T47D (cell line): ENCODE measurements around the gene TNFRSF1B.
"Not testable (repeated sequence)": the region's sequence is repeated elsewhere in the genome, so short reads cannot be mapped to it uniquely, and the experiment has no call there.

Experiments used
- DNase-seq, 2 experiments: peaks; one replicate each; pipeline versions ENCODE4 v3.0.0 to v3.0.0-alpha.2; 2011 to 2012; ENCODE audit warnings: low read depth in 1 of 2, low spot score in 1 of 2
- JUND ChIP-seq: IDR thresholded peaks from 2 replicates; pipeline ENCODE4 v1.6.1; 2012; ENCODE audit warnings: low read depth
- in situ Hi-C: cut with HindIII; loops from 2 replicates; pipeline ENCODE4 v1.10.0; 2016; ENCODE audit warnings: low sequenced_read_pairs, low pct_unique_long_range_greater_than_20kb

TNFRSF1B gene

DNA sequence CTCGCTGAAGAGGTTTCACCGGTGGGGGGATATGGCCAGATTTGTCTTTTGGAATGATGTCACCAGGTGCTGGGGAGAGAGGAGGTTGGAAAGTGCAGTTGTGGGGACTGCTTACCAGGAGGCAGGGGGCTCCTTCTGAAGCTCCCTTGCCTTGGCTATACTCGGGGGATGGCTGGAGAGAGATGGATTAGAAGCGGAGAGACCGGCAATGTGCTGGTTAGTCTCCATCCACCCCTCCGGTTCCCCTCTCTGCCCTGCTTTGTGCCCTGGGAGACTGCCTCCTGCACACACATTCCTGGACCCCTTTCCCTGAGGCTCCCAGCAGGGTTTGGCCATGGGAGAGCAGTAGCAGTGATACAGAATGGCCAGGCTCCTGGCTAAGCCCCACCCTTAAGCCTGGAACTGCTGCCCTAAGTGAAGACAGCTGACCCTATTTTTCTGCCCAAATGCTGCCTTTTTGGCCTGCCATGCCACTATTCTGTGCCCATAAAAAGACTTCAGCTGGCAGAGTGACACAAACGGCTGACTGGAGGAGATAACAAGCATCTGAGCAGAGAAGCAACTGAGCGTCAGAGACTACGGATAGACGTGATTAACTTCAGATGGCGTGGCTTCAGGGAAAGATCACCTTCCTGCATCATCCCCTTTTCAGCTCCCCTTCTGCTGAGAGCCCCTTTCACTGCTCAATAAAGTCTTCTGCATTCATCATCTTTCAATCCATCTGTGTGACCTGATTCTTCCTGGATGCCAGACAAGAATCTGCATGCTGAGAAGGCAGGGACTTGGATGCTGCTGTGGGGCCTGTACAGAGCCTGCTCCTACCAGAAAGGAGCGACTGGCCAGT lies 48.5 kb downstream of the TNFRSF1B start:
- in situ Hi-C loops = no loop called here
- DNase-seq = no peak
- no peak for TF ChIP-seq JUND

DNA sequence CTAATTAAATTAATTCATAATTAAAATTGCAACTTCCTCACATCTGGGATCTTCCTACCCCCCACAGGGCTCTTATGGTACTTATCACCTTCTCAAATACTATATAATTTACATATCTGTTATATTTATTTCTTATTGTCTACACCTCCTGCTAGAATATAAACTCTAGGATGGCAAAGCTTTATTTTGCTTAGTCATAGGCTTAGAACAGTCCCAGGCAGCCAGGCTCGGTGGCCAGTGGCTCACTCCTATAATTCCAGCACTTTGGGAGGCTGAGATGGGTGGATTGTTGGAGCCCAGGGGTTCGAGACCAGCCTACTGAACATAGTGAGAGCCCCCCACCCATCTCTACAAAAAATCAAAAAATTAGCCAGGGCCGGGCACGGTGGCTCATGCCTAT lies 53.0 kb downstream of the TNFRSF1B start:
- TF ChIP-seq JUND = no peak
- DNase-seq = no peak
- in situ Hi-C loops = no loop called here

DNA sequence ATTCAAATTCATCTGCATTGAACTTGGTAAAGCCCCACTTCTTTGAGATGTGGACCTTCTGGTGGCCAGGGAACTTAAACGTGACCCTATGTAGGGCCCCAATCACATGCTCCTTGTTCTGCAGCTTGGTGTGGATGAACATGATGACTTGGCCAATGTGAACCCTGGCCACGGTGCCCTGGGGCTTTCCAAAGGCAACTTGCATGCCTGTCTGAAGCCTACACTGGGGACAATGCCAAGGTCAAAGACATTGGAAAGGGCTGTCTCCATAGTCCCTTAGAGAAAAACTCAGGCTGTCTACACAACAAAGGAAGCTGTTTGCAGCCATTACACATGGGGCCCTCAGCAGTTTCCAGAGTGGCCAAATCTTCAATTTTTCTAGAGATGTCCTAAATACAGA lies 54.1 kb downstream of the TNFRSF1B start:
- DNase-seq = no peak
- in situ Hi-C loops = no loop called here
- no peak for TF ChIP-seq JUND

DNA sequence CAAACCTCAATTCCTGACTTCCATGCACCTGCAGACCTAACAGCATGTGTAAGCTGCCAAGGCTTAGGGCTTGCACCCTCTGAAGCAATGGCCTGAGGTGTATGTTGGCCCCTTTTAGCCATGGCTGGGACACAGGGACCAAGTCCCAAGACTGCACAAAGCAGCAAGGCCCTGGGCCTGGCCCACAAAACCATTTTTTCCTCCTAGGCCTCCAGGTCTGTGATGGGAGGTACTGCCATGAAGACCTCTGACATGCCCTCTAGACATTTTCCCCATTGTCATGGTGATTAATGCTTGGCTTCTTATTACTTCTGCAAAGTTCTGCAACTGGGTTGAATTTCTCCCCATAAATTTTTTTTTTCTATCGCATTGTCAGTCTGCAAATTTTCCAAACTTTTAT lies 55.9 kb downstream of the TNFRSF1B start:
- DNase-seq, in situ Hi-C loops: not testable (repeated sequence)

DNA sequence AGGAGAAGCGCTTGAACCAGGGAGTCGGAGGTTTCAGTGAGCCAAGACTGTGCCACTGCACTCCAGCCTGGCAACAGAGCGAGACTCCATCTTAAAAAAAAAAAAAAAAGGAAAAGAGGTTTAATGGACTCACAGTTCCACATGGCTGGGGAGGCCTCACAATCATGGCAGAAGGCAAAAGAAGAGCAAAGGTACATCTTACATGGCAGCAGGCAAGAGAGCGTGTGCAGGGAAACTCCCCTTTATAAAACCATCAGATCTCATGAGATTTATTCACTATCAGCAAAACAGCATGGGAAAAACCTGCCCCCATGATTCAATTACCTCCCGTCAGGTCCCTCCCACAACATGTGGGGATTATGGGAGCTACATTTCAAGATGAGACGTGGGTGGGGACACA lies 57.3 kb downstream of the TNFRSF1B start:
- DNase-seq, in situ Hi-C loops: not testable (repeated sequence)

DNA sequence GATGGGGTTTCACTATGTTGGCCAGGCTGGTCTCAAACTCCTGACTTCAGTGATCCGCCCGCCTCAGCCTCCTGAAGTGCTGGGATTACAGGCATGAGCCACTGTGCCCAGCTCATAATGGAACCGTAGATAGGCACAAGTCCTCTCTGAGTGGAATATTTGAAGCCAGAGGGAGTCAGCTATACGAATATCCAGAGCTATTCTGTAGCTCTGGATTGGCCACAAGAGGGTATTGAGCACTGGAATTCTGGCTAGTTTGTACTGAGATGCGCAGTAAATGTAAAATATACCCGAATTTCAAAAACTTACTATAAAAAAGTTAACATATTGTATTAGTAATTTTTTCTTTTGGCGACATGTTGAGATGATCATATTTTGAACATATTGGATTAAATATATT lies 62.2 kb downstream of the TNFRSF1B start:
- DNase-seq = no peak
- in situ Hi-C loops = no loop called here
- no peak for TF ChIP-seq JUND

DNA sequence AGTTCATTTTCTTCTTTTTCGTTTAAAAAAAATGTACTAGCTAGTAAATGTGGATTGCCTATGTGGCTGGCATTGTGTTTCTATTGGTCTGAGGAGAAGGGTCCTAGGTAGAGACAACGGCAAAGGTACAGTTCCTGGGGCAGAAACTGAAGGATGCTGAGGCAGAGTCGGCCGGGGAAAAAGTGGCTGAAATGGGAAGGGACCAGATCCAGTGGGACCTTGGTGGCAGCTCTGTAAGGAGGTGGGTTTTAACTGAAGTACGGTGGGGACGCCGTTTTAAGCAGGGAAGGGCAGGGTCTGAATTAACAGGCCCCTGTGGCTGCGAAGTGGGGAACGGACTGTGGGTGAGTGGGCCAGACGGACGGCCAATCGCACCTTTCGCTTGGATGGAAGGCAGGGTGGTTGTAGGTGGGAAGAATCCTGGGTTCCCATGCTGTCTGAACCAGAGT lies 62.6 kb downstream of the TNFRSF1B start:
- no peak for TF ChIP-seq JUND
- in situ Hi-C loops = no loop called here
- no peak for DNase-seq

DNA sequence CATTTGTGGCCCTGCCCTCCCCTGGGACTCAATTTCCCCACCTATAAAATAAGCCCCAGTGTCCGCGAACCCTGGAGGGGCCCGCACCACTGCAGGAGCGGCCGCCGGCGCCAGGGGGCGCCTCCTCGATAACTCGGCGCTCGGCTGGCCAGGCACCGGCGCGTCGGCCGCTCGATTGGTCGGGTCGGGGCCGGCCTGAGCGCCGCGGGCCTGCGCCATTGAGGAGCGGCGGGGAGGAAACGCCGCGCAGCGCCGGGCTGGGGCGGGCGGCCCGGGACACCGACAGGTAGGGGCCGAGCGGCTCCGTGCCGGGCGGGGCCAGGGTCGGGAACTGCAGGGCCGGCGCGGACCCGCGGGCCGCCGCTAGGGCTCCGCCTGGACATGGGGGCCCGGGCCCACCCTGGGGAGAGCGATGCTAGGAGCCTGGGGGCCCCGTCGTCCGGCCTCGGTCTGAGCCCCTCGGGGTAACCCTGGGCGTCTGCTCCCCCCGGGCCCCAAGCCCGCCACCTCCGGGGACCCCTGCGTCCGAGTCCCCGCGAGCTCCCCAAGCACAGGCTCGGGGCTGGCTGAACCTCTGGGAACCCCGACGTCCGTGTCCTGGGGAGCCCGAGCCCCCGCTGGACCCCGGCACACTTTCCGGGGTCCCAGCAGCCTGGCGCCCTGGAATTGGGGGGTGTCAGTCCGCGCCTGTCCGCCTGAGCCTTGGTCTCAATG lies 63.2 kb downstream of the TNFRSF1B start, which contains the start of gene VPS13D:
TSS of gene VPS13D (plus strand) at position 196 of the 714 bp plus-strand sequence. CDS start 4,237 bp downstream, outside the sequence.
- in situ Hi-C loops = no loop called here
- peak; percentile 25 to 79 for DNase-seq

DNA sequence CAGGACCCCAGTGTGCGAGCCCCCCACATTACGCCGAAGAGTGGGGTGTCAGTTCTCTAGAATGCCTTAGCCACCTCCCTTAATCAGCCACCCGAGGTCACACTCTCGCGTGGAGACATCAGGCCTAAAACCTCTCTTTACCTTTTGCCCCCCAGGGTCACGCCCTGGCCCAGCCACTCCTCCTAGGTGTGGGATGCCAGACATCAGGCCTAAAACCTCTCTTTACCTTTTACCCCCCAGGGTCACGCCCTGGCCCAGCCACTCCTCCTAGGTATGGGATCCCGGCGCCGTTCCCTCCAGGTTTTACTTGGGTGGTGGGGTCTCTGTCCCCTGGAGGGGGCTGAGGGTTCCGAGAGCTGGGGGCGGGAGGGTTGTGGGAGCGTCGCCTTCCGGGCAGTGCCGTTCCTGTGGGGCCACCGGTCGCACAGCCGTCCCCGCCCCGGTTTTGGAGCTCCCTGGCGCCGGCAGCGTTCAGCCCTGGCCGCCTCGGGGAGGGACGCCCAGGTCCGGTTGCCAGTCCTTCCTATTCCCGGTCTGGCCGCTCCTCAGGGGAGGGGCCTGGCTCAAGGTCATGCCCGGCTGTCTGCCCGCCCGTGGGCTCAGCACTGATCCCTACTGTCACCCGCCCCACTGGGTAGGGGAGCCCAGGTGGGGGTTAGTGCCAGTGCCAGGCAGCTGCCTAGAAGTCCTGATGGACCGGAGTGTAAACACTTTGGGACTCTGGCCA lies 63.9 kb downstream of the TNFRSF1B start:
- no peak for TF ChIP-seq JUND
- in situ Hi-C loops = no loop called here
- peak; percentile 31 to 76 for DNase-seq

More for the DNA sequence above, 63.2 kb downstream of the TNFRSF1B start, which contains the start of gene VPS13D:
- TF ChIP-seq JUND = no peak

DNA sequence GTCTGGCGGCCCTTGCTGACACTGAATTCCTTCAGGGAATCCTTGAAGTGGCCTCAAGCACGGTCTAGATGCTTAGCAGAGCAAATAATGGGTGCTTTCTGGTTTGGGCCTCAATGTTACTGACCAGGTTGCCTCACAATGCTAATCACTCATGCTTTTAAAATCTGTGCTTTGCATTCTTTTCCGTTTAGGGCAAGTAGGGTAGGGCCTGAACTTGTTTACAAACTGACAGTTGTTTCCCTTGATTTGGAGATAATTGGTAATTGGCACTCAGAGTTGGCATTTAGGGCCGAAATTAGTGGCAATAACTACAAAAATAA lies 64.4 kb downstream of the TNFRSF1B start:
- TF ChIP-seq JUND = no peak
- in situ Hi-C loops = no loop called here
- DNase-seq = no peak

DNA sequence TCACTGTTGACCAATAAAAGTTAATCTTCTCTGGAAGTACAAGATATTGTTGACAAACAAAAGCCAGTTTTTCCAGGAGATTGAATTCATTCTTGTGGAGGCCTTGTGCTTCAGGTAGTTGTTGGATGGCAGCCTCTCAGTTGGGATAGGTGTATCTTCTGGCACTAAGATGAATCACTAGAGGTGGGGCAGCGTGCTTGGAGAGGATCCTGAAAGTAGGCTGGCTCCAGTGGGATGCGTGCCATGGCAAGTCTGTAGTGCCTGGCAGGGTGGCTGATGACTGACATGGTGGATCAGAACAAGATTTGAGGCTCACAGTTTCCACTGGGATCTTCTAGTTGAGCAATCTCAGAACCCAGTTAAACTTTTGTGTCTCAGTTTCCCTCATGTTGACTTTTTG lies 65.4 kb downstream of the TNFRSF1B start:
- TF ChIP-seq JUND = no peak
- DNase-seq = peak in 1 of 2 experiments; percentile 48
- in situ Hi-C loops = no loop called here

DNA sequence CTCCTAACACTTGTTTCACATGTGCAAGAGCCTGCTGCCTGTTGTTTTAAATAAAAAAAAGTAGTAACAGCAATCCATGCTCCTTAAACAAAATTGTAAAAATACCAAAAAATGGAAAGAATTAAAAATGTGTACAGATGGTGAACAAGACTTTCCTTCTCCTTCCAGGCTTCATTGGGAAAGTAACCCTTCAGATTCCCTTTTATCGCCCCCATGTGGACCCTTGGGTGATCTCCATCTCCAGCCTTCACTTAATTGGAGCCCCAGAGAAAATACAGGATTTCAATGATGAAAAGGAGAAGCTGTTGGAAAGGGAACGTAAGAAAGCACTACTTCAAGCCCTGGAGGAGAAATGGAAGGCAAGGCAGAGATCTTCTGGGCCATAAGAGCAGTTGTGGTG lies 77.3 kb downstream of the TNFRSF1B start:
- DNase-seq = peak in 1 of 2 experiments; percentile 8
- in situ Hi-C loops = no loop called here
- TF ChIP-seq JUND = no peak

DNA sequence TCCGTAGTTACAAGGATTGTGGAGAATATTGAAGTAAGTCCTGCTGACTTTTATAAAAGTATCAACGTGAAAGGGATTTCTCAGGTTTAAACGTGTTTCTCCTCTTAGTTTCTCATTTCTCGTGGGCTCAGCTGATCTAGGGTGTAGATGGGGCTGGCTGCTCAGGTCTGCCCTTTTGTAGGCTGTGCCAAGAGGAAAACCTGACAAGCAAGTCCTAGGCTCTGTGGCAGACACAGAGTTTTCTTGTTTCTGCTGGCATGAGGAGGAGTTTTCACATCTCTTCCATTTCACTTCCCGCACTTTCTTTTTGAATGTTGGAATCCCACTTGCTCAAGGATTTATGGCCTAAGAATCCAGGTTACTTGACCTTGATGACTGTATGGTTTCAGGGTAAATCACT lies 77.8 kb downstream of the TNFRSF1B start:
- in situ Hi-C loops = no loop called here
- DNase-seq = peak; percentile 33 to 67
- no peak for TF ChIP-seq JUND
